ENCODE measurements around the gene DNAJB9.
A peak's percentile ranks its signal among the peaks of the same experiment; 100 is the strongest.

The DNAJB9 gene

DNA sequence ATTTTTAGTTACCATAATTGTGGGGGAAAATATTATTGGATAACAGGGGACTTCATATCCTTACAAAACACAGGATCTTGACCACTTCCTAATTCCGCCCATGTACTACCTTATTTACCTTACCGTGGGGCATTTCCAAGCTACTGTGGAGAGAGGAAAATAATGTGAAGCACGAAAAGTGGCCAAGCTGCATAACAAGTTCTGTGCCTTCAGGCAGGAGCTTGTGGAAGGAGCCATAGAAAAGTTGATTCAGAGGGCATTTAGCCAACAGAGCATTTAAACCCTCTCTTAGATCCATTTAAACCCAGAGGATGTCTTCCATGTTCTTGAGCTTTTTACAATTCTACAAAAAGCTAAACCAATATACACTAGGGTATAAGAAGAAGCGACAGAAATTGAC, 41.6 kb downstream of the DNAJB9 start:
- DNase-seq: no peak

DNA sequence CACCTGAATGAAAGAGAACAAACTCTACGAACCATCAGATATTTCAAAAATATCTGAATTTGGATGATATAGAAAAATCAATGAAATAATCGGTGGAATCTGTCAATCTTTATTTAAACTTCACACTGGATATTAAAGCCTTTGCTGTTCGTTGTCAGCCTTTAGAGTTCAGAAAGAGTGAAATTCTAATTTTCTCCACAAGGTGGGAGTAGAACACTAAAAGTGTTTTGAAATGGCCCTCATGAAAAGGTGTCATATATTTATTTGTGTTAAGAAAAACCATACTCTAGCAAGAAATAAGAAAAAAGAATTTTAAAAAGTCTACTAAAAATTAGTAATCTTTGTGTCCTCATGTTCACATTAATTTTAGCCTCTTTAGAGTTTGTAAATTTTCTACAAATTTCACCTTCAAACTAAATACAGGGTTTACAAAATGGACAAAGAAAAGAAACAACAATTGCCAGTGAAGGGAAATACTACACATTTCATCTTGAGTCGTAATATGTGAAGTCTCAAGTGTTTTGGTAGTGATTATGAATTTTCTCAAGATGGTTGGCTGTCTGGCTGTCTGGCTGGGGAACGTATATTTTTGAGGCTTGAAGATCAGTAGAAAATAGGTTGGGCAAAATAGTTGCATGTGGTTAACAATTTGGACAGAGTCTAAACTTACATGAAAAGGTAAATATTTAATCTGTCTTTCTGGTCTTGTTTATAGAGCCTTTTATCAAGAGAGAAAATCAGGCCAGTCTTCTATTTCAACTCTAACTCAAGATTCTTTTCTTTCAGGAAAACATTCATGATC, 43.7 kb downstream of the DNAJB9 start:
- peak; percentile 58 for DNase-seq

DNA sequence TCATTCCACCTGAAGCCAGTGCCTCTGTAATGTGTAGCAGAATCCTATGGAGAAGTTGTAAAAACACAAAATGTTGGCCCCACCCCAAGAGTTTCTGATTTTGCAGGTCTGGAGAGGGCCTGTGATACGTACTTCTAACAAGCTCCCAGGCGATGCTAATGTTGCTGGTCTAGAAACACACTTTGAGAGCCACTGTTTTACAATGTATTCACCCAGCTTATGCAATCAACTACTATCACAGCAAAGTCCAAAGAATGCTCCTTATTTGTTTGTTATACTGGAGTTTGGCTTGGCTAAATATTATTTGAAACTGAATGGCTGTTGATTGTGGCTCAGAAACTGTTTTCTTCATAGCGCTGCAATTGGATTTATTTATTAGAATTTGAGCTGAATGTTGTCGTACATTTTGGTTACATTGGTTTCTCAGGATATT, 44.3 kb downstream of the DNAJB9 start:
- no peak for DNase-seq

DNA sequence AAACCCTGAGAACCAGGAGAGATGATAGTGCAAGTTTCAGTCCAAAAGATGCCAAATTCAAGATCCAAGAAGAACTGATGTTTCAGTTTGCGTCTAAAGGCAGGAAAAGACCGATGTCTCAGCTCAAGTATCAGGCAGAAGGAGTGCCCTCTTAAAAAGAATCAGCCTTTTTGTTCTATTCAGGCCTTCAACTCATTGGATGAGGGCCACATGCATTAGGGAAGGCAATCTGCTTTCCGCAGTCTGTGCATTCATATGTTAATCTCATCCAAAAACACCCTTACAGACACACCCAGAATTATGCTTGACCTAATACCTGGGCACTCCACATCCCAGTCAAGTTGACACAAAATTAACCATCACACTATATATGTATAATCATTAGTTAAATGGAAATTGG, 45.2 kb downstream of the DNAJB9 start:
- DNase-seq: no peak

DNA sequence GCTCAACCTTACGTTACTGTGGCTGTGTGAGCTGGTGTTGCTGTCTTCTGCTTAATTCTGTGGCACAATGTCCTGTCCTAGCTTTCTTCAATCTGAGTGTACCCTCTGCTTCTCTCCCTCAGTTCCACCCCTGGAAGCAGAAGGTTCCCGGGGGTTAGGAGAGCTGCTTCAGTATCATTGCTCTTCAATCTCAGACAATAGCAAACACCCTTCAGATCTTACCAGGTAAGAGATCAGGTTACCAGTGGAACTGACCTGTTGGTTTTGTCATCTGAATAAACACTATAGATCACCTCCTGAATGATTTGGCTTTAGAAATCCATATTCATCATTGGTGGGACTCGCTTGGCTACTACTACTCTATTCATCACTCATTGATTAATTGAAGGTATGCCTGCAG, 48.4 kb downstream of the DNAJB9 start:
- no peak for DNase-seq

DNA sequence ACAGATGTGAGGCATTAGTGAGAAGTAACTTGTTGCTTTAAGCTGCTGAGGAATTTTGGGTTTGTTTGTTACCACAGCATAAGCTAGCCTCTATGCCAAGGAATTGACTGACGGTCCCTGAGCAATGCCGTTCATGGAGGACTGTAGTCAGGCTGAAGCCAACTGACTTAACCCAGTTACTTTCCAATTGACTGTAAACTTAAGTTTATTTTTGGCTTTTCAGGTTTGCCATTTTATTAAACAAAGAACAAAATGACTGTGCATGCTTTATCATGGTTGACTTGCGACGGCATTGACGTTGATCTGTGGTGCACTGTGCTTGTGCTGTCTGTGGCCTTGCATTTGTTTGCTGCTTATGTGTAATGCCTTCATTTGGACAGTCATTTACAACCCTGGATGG, 53.5 kb downstream of the DNAJB9 start:
- DNase-seq: no peak

Measured in CD4-positive, alpha-beta T cell treated with Interleukin-17A for 1 hour (primary cell).